HT-29 (cell line): ENCODE data around the gene TMEM151A. TPM values are rescaled to one million over a fixed set of nuclear protein-coding genes. Genes with fewer than 3 reads are reported as not detected.
A peak's percentile ranks its signal among the peaks of the same experiment; 100 is the strongest.

ENCODE experiments used
- DNase-seq: peaks from one replicate; pipeline ENCODE4 v3.0.0-alpha.2; 2015; ENCODE audit warnings: low spot score
- total RNA-seq: library from RNA; depleted of rRNA; stranded (reverse); fragments of >200 nt; shearing (Covaris generic); gene quantifications from 2 replicates; pipeline ENCODE4 v1.2.3, GENCODE V29; 2014; rRNA removed

TMEM151A gene
- total RNA-seq, 1 experiment from 2014 or later, result 0.08 TPM

DNA sequence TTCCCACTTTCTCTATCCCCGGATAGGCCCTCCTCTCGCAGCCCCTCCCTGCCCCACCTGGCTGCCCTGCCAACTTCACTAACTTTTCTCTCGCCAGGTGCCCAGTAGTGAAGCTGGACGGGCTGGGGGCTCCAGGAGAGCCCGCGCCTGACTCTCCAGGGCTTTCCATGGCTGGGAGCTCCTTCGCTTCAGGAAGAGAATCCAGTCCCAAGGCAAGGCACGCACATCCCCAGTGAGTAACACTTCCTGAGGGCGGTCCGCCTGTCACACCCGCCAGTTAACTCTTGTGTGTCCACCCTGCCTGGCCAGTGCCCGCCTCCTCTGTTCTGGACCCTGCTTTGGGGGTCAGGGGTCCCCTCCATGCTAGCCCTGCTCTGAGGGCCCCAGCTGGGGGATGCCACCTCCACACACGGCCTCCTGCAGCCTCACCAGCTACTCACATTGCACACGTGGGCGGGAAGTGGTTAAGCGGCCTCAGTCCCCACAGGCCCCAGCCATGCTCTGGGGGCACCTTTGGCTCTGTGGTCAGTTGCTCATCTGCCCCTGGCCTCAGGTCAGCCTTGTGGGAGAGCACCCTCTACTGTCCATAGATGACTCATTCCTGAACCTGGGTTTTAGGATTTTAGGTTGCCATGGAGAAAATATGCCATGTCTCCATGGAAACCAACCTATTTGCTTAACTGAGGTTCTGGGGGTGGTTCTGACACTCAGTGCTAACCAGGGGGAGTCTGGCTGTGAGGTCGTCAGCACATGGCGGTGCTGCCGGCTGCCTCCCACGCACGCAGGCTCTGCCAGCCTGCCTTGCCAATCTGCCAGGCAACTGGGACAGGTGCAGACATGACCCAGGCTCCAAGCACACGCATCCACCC, 44.8 kb downstream of the TMEM151A start, which contains the start of gene RIN1:
Gene RIN1, minus strand, starts transcription at position 201 of the 869 bp plus-strand sequence. Its CDS starts 32 bp downstream, at position 169.
- peak; percentile 79 for DNase-seq

DNA sequence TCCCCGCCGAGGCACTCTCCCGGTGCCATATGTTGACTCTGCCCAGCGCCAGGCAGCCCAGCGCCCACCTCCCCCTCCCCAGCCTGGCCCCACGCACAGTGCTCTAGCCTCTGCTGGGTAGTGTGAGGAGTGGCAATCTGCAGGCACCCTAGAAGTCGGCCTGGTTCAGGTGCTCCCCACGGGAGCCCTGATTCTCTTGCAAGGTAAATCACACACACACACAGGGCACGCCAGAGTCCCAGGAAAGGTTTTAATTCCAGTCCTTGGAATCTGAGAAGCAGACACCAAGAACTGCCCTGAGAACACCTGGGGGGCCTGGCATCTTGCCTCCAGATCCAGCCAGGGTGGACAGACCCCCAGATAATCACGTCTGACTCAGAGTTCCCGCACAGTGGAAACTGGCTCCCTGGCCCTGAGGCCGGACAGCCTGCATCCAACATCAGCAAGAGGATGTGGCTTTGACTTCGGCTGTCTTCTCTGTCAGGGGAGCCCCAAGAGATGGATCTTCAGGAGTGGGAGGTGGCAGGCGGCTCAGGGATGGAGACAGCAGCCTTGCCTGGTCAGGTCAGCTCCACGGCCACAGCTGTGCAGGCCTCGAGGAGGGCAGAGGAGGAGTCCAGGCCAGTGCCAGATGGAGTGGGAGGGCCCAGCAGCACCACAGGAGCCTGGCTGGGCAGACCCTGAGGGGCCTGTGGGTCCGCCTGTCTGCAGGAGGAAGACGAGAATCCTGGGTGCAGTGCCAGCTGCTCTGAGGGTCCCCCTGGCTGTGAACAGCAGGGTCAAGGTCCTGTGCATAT, 45.6 kb downstream of the TMEM151A start:
- DNase-seq, result no peak

- no peak for DNase-seq
Observed at GRCh38 chr11:66338276-66339161, 46.8 kb downstream of the TMEM151A start.

DNA sequence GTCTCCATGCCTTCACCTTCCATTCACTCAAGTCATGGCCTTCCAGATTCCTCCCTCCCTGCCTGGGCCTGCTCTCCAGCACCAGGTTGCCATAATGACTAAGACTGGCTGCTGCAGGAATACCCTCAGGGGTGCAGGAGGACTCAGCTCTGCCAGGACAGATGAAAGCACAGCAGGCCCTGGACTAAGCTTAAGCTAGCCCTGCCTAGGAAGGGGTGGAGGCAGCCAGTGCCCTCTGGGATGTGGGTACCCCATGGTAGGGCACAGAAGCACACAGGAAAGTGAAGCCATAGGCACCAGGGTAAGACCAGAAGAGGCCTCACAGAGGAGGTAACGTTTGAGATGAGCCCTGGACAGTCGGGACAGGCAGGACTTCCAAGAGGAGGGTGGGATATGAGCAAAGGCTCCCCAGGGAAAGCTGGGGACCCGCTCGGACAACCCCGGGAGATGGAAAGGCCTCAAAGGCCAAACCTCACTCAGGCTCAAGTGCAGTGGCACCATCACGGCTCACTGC, 47.5 kb downstream of the TMEM151A start:
- no peak for DNase-seq

DNA sequence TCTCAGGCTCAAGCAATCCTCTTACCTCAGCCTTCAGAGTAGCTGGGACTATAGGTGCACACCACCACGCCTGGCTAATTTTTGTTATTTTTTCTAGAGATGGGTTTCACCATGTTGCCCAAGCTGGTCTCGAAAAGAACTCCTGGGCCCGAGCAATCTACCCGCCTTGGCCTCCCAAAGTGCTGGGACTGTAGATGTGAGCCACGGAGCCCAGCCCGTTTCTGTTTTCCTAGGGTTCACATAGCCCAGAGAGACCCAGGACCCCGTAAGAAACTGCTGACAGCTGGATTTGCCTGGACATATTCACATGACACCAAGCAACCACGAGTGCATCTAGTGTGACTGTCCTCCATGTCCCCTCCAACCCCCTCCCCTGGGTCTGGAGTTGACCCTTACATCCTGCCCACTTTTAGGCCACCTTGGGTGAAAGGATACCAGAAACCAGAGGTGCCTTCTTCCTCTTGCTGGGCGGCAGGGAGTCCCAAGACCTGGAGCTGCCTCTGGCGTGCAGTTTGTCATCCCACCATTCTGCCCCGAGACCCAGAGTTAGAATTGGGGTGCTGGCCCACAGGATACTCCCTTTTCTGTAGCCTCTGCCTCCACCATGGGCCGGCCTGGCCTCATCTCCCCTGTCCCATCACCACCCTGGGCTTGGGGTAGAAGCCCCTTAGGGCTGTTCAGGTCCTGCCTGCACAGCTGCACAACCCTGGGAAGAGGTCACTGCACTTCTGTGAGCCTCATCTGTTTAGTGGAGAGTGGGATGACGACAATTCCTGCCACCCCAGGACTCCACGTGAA, 48.2 kb downstream of the TMEM151A start:
- DNase-seq, result no peak

DNA sequence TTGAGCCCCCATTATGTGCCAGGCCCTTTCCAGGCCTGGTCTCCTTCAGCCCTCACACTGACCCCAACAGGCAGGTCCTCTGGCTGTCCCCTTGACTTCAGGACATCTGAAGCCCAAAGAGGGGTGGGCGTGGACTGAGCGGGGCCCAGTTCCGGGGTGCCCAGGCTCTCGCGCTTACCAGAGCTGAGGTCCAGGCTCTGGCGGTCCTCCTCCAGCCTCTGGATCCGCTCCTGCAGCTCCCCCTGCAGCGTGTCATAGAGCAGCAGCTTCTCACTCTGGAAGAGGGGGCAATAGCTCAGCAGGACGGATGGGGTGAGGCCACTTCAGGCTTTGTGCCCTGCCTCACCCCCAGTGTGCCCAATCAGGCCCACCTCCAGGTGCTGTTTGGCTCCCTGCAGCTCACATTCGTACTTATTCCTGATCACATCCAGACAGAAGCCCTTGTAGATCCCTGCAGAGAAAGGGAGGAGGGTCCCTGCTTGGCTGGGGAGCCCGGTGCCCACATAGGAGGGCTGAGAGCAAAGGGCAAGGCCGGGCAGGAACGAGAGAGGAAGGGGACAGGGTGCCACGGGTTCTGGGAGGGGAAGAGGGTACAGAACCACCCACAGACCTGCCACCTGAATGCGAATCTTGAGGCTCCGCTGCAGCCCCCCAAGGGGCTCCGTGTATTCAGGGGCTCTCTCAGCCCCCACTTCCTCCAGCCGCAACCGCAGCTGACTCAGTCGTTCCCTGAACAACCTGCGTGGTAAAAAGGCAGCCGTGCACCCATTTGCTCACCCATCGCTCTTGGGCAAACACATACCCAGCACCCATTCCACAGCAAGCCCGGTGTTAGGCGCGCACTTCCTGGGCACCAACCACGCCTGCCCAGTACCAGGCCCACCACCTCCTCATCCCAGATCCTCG, 49.2 kb downstream of the TMEM151A start:
- no peak for DNase-seq

GRCh38 chr11:66341502-66342126, 49.9 kb downstream of the TMEM151A start:
- DNase-seq, result no peak

DNA sequence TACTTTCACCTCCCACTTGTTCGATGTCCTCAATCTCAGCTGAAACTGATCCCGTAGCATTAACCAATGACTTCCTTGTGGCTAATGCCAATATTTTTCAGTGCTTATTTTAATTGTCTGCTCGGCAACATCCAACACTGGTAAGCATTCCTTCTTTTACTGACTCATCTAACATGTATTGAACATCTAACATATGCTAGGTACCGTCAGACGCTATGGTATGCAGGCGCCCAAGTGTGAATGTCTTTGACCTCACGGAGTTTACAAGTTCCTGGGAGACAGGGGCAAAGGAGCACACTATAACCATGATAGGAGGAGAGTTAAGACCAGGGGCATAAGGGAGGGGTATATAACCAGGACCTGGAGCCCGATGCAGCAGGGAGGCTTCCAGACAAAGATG, 51.5 kb downstream of the TMEM151A start:
- no peak for DNase-seq

DNA sequence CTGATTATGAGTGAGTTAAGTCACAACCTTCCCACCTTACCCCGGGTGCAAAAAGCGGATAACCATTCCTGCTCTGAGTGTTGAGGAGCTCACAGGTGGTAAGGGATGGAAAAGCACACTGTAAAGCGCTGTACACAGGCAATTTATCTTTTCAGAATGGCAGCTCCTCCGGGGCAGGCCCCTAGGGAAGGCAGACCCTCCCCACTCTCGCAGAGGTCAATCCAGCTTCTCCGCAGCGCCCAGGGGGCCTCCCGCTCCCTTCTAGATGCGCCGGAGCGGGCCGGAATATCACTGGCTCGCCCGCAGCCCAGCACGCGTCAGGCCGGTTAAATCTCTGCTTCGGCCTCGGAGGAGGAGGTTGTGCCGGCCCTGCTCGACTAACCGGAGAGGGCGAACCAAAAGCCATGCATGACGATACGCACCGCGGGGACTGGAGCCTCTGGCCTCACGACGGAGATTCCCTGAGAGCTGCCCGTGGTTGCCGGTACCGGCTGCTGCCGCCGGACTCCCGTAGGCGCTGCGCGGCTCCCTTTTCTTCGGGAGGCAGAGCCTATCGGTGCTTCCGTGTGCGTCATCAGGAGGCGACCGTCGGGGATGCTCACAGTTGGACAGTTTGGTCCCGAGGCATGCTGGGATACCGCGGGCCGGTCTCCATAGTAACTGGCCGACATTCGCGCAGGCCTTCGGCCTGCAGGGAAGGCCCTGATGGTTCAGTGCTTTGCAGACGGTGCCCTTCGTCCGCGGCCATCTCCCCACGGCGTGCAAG, 53.0 kb downstream of the TMEM151A start, which contains the start of gene BRMS1:
Gene BRMS1, minus strand, starts transcription at position 555 of the 766 bp plus-strand sequence. CDS start 2,870 bp downstream, outside the sequence.
- DNase-seq, result peak; percentile 98

- no peak for DNase-seq
Observed at GRCh38 chr11:66345316-66345649, 53.6 kb downstream of the TMEM151A start.

Other genes starting within 250 kb of the TMEM151A start
- gene GAL3ST3, start 242.7 kb upstream of the TMEM151A start, total RNA-seq, result not detected in 2 replicates
- 209 and 210 TPM in 2 replicates for gene SF3B2, start 239.5 kb upstream of the TMEM151A start, total RNA-seq
- 13.8 and 23.1 TPM in 2 replicates for gene PACS1, start 221.6 kb upstream of the TMEM151A start, total RNA-seq
- 14.4 and 17.8 TPM in 2 replicates for gene KLC2, start 34.2 kb upstream of the TMEM151A start, total RNA-seq
- 357 and 380 TPM in 2 replicates for gene RAB1B, start 23.3 kb upstream of the TMEM151A start, total RNA-seq
- gene CNIH2, start 13.7 kb upstream of the TMEM151A start, total RNA-seq, result 0.21 and 0.99 TPM in 2 replicates
- gene YIF1A, start 2.8 kb upstream of the TMEM151A start, total RNA-seq, result 286 and 299 TPM in 2 replicates
- gene CD248, start 25.1 kb downstream of the TMEM151A start, total RNA-seq, result not detected in 2 replicates
- gene RIN1, start 44.5 kb downstream of the TMEM151A start, total RNA-seq, result 18.8 and 21.0 TPM in 2 replicates
- 74.9 and 92.2 TPM in 2 replicates for gene BRMS1, start 53.2 kb downstream of the TMEM151A start, total RNA-seq
- gene B4GAT1, start 55.7 kb downstream of the TMEM151A start, total RNA-seq, result 26.8 and 30.5 TPM in 2 replicates
- 40.3 and 44.9 TPM in 2 replicates for gene SLC29A2, start 79.9 kb downstream of the TMEM151A start, total RNA-seq
- not detected in 2 replicates for gene NPAS4, start 129.1 kb downstream of the TMEM151A start, total RNA-seq
- 122 and 128 TPM in 2 replicates for gene MRPL11, start 147.0 kb downstream of the TMEM151A start, total RNA-seq
- gene PELI3, start 175.0 kb downstream of the TMEM151A start, total RNA-seq, result 15.9 and 17.9 TPM in 2 replicates
- gene DPP3, start 188.5 kb downstream of the TMEM151A start, total RNA-seq, result 210 and 224 TPM in 2 replicates
- 39.7 and 41.4 TPM in 2 replicates for gene BBS1, start 218.7 kb downstream of the TMEM151A start, total RNA-seq